Activated T-helper 1 cell treated with Interleukin-2 at 50 U/mL for 16 hours (primary cell): ENCODE results near the gene RDM1.
"Not testable (repeated sequence)": the region's sequence is repeated elsewhere in the genome, so short reads cannot be mapped to it uniquely, and the experiment has no call there.

Experiments used
- DNase-seq: peaks from one replicate; pipeline ENCODE4 v3.0.0-alpha.2; 2020; ENCODE audit warnings: low read depth

The RDM1 gene

GRCh38 chr17:35930211-35931065 is at the start of gene RDM1:
Gene RDM1, minus strand, starts transcription at chr17:35930773. Its CDS starts 46 bp downstream, at chr17:35930727.
- peak; percentile 68 for DNase-seq

GRCh38 chr17:35978346-35978745 is 47.8 kb upstream of the RDM1 start:
- DNase-seq: no peak

- no peak for DNase-seq
Measured at GRCh38 chr17:35977509-35977908, 46.9 kb upstream of the RDM1 start.

- no peak for DNase-seq
Measured at GRCh38 chr17:35973333-35974260, 43.0 kb upstream of the RDM1 start.

GRCh38 chr17:35972945-35973332 is 42.4 kb upstream of the RDM1 start:
- DNase-seq: no peak

- DNase-seq: no peak
Measured at GRCh38 chr17:35972535-35972934, 42.0 kb upstream of the RDM1 start.

GRCh38 chr17:35972066-35972465 is 41.5 kb upstream of the RDM1 start:
- DNase-seq: no peak

- DNase-seq: peak; percentile 37
Measured at GRCh38 chr17:35969558-35970380, 39.2 kb upstream of the RDM1 start.

GRCh38 chr17:35968520-35969054 is 38.0 kb upstream of the RDM1 start:
- no peak for DNase-seq

- DNase-seq: no peak
Measured at GRCh38 chr17:35965272-35965671, 34.7 kb upstream of the RDM1 start.

- no peak for DNase-seq
Measured at GRCh38 chr17:35963663-35964062, 33.1 kb upstream of the RDM1 start.

- DNase-seq: no peak
Measured at GRCh38 chr17:35953720-35954119, 23.1 kb upstream of the RDM1 start.

GRCh38 chr17:35949401-35949800 is 18.8 kb upstream of the RDM1 start:
- no peak for DNase-seq

GRCh38 chr17:35948092-35948491 is 17.5 kb upstream of the RDM1 start:
- DNase-seq: no peak

- peak; percentile 21 for DNase-seq
Measured at GRCh38 chr17:35947156-35947585, 16.6 kb upstream of the RDM1 start.

GRCh38 chr17:35944151-35944550 is 13.6 kb upstream of the RDM1 start:
- no peak for DNase-seq

- no peak for DNase-seq
Measured at GRCh38 chr17:35943537-35943936, 13.0 kb upstream of the RDM1 start, which contains the start of gene LYZL6. Gene LYZL6, minus strand, starts transcription at chr17:35943713. Its CDS starts 4,357 bp downstream, at chr17:35939356.

- no peak for DNase-seq
Measured at GRCh38 chr17:35942588-35943186, 12.1 kb upstream of the RDM1 start.

GRCh38 chr17:35938492-35938891 is 7.9 kb upstream of the RDM1 start:
- DNase-seq: not testable (repeated sequence)

- DNase-seq: no peak
Measured at GRCh38 chr17:35936063-35936462, 5.5 kb upstream of the RDM1 start.

- DNase-seq: no peak
Measured at GRCh38 chr17:35934760-35935159, 4.2 kb upstream of the RDM1 start.
